GM10266 (cell line): ENCODE results near the gene MYBPH.

Source experiments
- DNase-seq: peaks from one replicate; pipeline ENCODE4 v3.0.0; 2012; ENCODE audit errors: extremely low spot score
- TF ChIP-seq, protein P1 (sequence below): IDR thresholded peaks from 2 replicates; pipeline ENCODE4 v1.5.1; 2012; ENCODE audit warnings: mild to moderate bottlenecking, low read depth; ENCODE audit not compliant: control insufficient read depth, insufficient read depth; ENCODE audit errors: missing control alignments

The MYBPH gene

GRCh38 chr1:203127666-203128430 is 47.8 kb downstream of the MYBPH start, which contains the start of gene ADORA1:
Gene ADORA1, plus strand, starts transcription at chr1:203127726. Its CDS starts 1,116 bp downstream, at chr1:203128842.
- TF ChIP-seq, protein P1, sequence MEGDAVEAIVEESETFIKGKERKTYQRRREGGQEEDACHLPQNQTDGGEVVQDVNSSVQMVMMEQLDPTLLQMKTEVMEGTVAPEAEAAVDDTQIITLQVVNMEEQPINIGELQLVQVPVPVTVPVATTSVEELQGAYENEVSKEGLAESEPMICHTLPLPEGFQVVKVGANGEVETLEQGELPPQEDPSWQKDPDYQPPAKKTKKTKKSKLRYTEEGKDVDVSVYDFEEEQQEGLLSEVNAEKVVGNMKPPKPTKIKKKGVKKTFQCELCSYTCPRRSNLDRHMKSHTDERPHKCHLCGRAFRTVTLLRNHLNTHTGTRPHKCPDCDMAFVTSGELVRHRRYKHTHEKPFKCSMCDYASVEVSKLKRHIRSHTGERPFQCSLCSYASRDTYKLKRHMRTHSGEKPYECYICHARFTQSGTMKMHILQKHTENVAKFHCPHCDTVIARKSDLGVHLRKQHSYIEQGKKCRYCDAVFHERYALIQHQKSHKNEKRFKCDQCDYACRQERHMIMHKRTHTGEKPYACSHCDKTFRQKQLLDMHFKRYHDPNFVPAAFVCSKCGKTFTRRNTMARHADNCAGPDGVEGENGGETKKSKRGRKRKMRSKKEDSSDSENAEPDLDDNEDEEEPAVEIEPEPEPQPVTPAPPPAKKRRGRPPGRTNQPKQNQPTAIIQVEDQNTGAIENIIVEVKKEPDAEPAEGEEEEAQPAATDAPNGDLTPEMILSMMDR, result no peak
- no peak for DNase-seq

GRCh38 chr1:203126866-203127665 is 48.6 kb downstream of the MYBPH start:
- no peak for DNase-seq
- TF ChIP-seq, protein P1, result no peak

DNA sequence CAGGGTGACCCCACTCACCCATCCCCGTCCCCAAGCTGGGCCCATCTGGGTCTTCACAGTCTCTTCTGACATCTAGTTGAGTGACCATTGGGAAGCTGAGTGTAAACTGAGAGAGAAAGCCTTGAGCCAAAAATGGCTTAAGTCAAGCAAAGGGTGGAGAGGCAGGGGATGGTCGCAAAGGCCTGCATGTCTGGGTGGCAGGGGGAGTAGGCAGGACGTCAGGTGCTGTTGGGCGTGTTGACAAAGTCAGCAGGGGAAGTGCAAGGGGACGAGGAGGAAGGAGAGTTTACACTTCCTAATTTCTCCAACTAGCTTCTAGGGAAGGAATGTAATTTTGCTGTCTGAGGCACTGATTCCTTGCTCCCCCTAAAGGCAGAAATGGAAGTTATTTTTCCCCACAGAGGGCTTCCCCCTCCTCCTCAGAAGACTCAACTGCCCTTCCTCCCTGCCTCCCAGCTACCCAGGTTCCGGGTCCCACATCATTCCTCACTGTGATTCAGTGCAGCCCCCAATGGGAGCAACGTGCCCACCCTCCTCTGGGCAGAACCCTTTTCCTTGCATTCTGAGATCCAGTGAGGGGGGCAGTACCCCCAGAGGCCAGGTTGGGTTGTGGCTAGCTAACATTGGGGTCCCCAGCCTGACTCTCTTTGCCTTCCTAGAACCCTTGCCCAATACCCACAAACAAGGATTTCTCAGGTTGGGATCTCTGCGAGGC is 49.3 kb downstream of the MYBPH start:
- TF ChIP-seq, protein P1, result no peak
- no peak for DNase-seq

DNA sequence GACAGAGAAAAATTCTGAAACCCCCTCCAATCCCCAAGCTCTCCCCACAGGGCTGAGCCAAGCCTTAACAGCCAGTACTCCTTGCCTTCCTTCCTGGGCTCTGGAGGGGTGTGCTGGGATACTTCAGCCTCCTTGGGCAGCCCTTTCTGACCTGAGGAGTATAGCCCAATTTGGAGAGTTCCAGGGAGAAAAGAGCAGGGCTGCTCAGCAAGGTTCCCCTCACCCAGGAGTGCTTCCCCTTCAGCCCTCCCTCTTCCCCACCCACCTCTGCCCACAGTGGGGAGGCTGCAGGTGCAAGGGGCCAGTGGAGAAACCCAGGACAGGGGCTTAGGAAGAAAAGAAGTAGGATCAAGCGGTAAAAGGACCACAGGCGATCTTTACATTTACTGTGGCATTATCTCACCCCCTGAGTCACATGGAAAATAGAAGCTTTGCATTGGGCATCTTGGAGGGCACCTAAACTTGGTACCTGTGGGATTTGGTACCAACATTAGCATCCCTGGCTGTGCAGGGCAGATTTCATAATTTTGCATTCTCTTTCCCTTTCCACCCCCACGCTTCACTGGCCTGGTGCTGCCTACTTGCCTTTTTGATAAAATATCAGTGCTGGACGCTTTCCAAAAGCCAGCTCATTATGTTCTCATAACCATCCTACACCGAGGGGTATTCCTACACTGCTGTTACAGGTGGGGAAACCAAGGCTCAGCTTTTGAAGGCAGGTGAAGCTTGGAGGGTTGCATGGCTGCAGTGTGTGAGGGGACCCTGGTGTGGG is 50.9 kb downstream of the MYBPH start:
- TF ChIP-seq, protein P1, result no peak
- DNase-seq, result no peak

DNA sequence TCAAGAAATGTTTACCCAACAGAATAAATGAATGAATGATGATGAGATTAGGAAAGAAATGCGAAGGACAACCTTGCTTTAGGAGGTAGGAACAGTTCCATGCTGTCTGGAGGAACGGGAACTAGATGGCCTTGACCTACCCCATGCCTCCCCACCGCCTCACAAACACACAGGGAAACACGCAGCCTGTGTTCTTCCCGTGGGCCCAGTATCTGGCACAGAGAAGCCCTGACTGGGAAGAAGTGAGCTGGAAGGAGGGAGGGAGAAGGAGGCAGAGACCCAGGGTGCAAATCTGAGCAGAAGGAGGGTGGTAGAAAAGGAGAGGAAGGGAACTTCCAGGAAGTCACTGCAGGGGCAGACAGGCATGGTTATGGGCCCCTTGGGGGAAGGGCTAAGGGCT is 51.6 kb downstream of the MYBPH start:
- TF ChIP-seq, protein P1, result no peak
- DNase-seq, result no peak

- DNase-seq, result no peak
- TF ChIP-seq, protein P1, result no peak
These were observed 53.5 kb downstream of the MYBPH start for GRCh38 chr1:203122159-203122558.
